WERI-Rb-1 (cell line): ENCODE data around the gene COL13A1.

Experiments used
- DNase-seq: peaks from one replicate; pipeline ENCODE4 v3.0.0-alpha.2; 2020
- H3K27ac ChIP-seq: fragments of 250-450 bp; sonication (Bioruptor Pico); 2 replicates; pipeline ENCODE4 v1.5.1; 2020; ENCODE audit warnings: mild to moderate bottlenecking, moderate library complexity
- H3K27me3 ChIP-seq: fragments of 250-450 bp; sonication (Bioruptor Pico); 2 replicates; pipeline ENCODE4 v1.5.1; 2021; ENCODE audit warnings: mild to moderate bottlenecking, low read depth, moderate library complexity; ENCODE audit not compliant: insufficient read depth, severe bottlenecking
- H3K36me3 ChIP-seq: fragments of 250-450 bp; sonication (Bioruptor Pico); 2 replicates; pipeline ENCODE4 v1.5.1; 2020; ENCODE audit warnings: mild to moderate bottlenecking, moderate library complexity
- H3K4me3 ChIP-seq: 2 replicates; pipeline ENCODE4 v1.5.1; 2011; ENCODE audit warnings: low read depth, mild to moderate bottlenecking, control low read depth, low read length
- H3K9me3 ChIP-seq: fragments of 250-450 bp; sonication (Bioruptor Pico); 2 replicates; pipeline ENCODE4 v1.5.1; 2021; ENCODE audit warnings: mild to moderate bottlenecking, moderate library complexity; ENCODE audit not compliant: severe bottlenecking
- CTCF ChIP-seq: IDR thresholded peaks from 2 replicates; pipeline ENCODE4 v1.5.1; 2011; ENCODE audit warnings: low read depth, mild to moderate bottlenecking, control low read depth, inconsistent platforms, low read length

The COL13A1 gene

GRCh38 chr10:69866688-69867461 is 65.2 kb downstream of the COL13A1 start:
- no peaks in the 10 kb centered on the region for H3K27me3 ChIP-seq
- DNase-seq: peak; percentile 43
- peak overlapping the region; percentile 23 for H3K27ac ChIP-seq
- H3K36me3 ChIP-seq: no peaks in the 10 kb centered on the region
- H3K9me3 ChIP-seq: no peaks in the 10 kb centered on the region
- no peak for TF ChIP-seq CTCF
- H3K4me3 ChIP-seq: no peak overlapping the region

DNA sequence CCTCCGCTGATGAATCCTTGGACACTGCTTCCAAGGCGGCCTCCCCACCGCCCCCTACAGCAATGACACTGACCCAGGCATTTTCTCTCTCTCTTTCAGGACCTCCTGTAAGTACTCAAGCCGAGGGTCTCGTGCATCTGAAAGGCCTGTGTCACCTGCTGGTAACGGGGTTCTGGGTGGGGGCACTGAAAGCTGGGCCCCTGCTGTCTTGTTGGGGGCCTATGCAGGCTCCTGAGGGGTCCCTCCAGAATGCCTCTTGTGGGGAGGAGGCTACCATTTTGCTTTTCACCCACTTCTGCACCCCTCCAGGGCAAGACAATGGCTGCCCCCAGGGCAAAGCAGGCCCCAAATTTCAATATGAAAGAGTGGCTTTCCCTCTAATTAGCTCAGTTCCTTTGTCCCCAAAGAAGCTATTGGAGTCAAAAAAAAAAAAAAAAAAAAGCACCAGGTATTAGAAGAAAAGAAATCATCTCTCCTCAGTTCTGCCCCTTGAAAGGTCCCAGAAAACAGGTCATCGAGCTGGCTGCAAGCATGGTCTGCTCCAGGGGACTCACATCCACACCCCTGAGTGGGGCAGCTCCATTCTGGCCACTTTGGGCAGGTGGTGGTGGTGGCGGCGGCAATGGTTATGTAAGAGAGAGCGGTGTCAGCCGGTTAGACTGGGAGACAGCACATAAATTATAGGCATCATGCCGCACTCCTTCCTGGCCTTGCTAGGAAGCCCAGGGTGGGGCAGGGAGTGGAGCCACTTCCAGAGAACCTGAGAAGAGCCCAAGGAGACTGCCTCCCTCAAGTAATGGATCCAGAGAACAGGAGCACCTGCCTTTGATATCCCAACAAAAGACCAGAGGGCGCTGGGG is 66.2 kb downstream of the COL13A1 start:
- DNase-seq: no peak
- no peaks in the 10 kb centered on the region for H3K36me3 ChIP-seq
- H3K27me3 ChIP-seq: no peaks in the 10 kb centered on the region
- no peak overlapping the region for H3K27ac ChIP-seq
- H3K9me3 ChIP-seq: no peaks in the 10 kb centered on the region
- H3K4me3 ChIP-seq: no peak overlapping the region
- no peak for TF ChIP-seq CTCF

GRCh38 chr10:69868821-69869220 is 67.1 kb downstream of the COL13A1 start:
- H3K4me3 ChIP-seq: no peak overlapping the region
- no peak for TF ChIP-seq CTCF
- H3K9me3 ChIP-seq: no peaks in the 10 kb centered on the region
- DNase-seq: no peak
- H3K27me3 ChIP-seq: no peaks in the 10 kb centered on the region
- no peaks in the 10 kb centered on the region for H3K36me3 ChIP-seq
- no peak overlapping the region for H3K27ac ChIP-seq

- DNase-seq: no peak
- Histone ChIP-seq H3K27me3 (no peaks in the 10 kb centered on the region), H3K36me3 (no peaks in the 10 kb centered on the region), H3K4me3 (no peak overlapping the region), H3K9me3 (no peaks in the 10 kb centered on the region), H3K27ac (no peak overlapping the region)
- TF ChIP-seq CTCF: no peak
These were observed 67.7 kb downstream of the COL13A1 start for GRCh38 chr10:69869291-69869961.

DNA sequence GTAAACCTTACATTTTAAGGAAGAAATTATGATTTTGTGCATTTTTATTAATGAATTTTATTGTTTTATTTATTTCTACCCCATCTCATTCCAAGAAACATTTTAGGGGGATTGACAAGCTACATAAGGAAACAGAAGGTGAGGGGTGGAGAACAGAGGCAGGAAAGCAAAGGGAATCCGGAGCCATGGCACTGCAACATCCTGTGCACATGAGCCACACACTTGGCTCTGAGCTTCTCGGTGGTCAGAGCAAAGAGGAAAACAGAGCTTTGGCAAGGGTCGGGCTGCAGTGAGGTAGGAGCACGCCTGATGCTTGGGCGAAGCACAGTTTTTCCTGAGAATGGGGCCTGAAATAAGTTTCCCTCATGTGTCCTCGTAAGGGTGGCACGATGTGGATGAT is 68.9 kb downstream of the COL13A1 start:
- no peaks in the 10 kb centered on the region for H3K27me3 ChIP-seq
- H3K36me3 ChIP-seq: no peaks in the 10 kb centered on the region
- DNase-seq: no peak
- no peak for TF ChIP-seq CTCF
- H3K9me3 ChIP-seq: no peaks in the 10 kb centered on the region
- H3K27ac ChIP-seq: no peak overlapping the region
- no peak overlapping the region for H3K4me3 ChIP-seq
